ENCODE measurements around the gene PJVK.
A peak's percentile ranks its signal among the peaks of the same experiment; 100 is the strongest.

Gene PJVK

DNA sequence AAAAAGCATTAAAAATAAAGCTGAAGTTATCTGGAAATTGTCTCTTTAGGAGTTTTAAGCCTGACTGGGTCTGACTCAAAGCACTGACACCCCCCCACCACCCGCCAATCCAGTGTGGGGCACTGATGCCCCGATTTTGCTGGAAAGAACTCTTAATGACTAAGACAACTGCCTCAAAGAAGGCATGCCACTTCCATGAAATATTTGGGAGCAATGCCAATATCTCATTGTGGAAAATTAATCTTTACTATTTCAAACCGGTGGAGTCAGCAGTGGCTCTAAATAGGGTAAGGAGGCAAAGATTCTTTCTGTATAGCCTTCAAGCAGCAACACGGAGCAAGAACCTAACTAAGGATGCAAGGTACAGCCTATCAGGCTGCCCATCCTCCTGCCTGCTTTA lies 22.8 kb downstream of the PJVK start:
- peak; percentile 56 for DNase-seq (ENCODE audit: low read depth)

DNA sequence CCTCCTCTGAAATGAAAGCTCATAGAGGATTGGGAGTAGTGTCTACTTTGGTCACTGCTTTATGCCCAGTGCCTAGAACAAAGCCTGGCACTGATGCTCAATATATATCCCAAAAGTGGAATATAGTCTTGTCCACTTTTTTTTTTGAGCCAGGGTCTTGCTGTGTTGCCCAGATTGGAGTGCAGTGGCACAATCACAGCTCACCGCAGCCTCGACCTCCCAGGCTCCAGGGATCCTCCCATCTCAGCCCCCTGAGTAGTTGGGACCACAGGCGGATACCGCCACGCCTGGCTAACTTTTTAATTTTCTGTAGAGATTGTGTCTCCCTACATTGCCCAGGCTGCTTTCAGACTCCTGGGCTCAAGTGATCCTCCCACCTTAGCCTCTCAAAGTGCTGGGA lies 23.4 kb downstream of the PJVK start:
- Histone ChIP-seq H3K9me3 (ENCODE audit: control insufficient read depth, low read length) (no peaks in the 10 kb centered on the region), H3K36me3 (ENCODE audit: control insufficient read depth, insufficient read depth, low read length, severe bottlenecking) (no peaks in the 10 kb centered on the region), H3K4me3 (ENCODE audit: low read length) (no peak overlapping the region), H3K27me3 (replicated peaks; ENCODE audit: control insufficient read depth, insufficient read depth, low read length) (no peaks in the 10 kb centered on the region), H3K9ac (ENCODE audit: low read length) (no peak overlapping the region), H3K4me1 (ENCODE audit: control insufficient read depth, insufficient read depth, low read length) (peaks cover 12% of the 10 kb centered on the region)
- DNase-seq (ENCODE audit: low read depth) = no peak

More for the DNA sequence above, 22.8 kb downstream of the PJVK start:
- H3K9ac ChIP-seq (ENCODE audit: low read length) = no peak overlapping the region
- H3K4me1 ChIP-seq (ENCODE audit: control insufficient read depth, insufficient read depth, low read length) = peaks cover 7% of the 10 kb centered on the region
- H3K27me3 ChIP-seq (replicated peaks; ENCODE audit: control insufficient read depth, insufficient read depth, low read length) = no peaks in the 10 kb centered on the region
- H3K4me3 ChIP-seq (ENCODE audit: low read length) = no peak overlapping the region
- H3K36me3 ChIP-seq (ENCODE audit: control insufficient read depth, insufficient read depth, low read length, severe bottlenecking) = no peaks in the 10 kb centered on the region
- H3K9me3 ChIP-seq (ENCODE audit: control insufficient read depth, low read length) = no peaks in the 10 kb centered on the region

DNA sequence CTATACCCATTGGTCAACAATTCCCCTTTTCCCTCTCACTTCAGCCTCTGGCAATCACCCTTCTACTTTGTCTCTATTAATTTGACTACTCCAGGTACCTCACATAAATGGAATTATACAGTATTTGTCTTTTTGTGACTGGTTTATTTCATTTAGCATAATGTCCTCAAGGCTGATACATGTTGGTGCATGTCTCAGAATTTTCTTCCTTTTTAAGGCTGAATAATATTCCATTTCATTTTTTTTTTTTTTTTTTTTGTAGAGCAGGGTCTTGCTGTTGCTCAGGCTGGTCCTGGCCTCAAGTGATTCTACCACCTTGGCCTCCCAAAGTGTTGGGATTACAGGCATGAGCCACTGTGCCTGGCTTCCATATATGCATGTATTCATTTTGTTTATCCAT lies 25.3 kb downstream of the PJVK start:
- no peak overlapping the region for H3K4me3 ChIP-seq (ENCODE audit: low read length)
- H3K36me3 ChIP-seq (ENCODE audit: control insufficient read depth, insufficient read depth, low read length, severe bottlenecking) = no peaks in the 10 kb centered on the region
- no peak overlapping the region for H3K9ac ChIP-seq (ENCODE audit: low read length)
- H3K4me1 ChIP-seq (ENCODE audit: control insufficient read depth, insufficient read depth, low read length) = peaks cover 18% of the 10 kb centered on the region
- H3K9me3 ChIP-seq (ENCODE audit: control insufficient read depth, low read length) = no peaks in the 10 kb centered on the region
- no peaks in the 10 kb centered on the region for H3K27me3 ChIP-seq (replicated peaks; ENCODE audit: control insufficient read depth, insufficient read depth, low read length)
- no peak for DNase-seq (ENCODE audit: low read depth)

DNA sequence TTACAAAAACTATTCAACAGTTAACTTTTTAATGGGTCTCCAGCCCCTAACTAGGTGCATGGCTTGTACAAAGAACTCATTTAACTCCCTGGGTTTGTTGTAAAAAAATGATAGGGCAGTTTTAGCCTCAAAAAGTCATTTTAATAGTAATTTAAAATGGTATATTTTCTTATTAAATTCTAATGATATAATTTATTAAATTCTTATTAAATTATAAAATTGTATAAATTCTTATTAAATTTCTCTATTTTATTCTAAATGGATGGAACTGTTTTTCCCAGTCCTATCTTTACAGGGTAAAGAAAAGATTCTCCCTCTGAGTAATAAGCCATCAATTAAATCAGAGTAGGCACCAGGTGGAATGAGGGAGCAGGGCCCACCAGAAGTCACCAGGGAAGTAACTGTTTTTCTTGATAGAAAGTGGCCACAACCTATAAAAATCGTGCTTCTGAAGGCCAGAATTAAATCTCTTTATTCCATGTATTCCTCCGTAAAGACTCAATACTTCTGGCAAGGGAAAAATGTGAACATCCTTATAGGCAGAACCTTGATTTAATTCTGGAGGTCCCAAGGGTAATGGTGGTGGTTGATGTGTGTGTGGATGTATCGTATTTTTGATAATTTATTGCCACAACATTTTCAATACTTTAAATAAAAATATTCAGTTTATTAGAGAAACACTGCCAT lies 26.4 kb downstream of the PJVK start:
- no peak for DNase-seq (ENCODE audit: low read depth)
- Histone ChIP-seq H3K36me3 (ENCODE audit: control insufficient read depth, insufficient read depth, low read length, severe bottlenecking) (no peaks in the 10 kb centered on the region), H3K9me3 (ENCODE audit: control insufficient read depth, low read length) (no peaks in the 10 kb centered on the region), H3K9ac (ENCODE audit: low read length) (peak overlapping the region; percentile 96), H3K4me1 (ENCODE audit: control insufficient read depth, insufficient read depth, low read length) (peaks cover 29% of the 10 kb centered on the region), H3K27me3 (replicated peaks; ENCODE audit: control insufficient read depth, insufficient read depth, low read length) (no peaks in the 10 kb centered on the region), H3K4me3 (ENCODE audit: low read length) (peak overlapping the region; percentile 98)

DNA sequence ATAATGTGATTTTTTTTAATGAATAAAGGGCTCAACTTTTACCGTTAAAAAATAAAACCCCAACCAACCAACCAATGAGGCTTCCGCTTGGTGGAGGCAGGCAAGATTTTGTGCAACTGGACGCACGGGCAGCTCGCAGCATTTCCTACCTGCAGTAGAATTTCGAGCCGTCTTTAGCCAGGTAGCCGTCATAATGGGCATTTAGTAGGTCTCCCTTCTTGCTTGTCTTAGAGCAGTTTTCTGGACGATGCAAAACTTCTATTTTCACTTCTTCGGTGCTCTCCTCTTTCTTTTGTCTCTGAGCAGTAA lies 26.9 kb downstream of the PJVK start:
- Histone ChIP-seq H3K27me3 (replicated peaks; ENCODE audit: control insufficient read depth, insufficient read depth, low read length) (no peaks in the 10 kb centered on the region), H3K36me3 (ENCODE audit: control insufficient read depth, insufficient read depth, low read length, severe bottlenecking) (no peaks in the 10 kb centered on the region), H3K9me3 (ENCODE audit: control insufficient read depth, low read length) (no peaks in the 10 kb centered on the region), H3K4me1 (ENCODE audit: control insufficient read depth, insufficient read depth, low read length) (peaks cover 29% of the 10 kb centered on the region), H3K4me3 (ENCODE audit: low read length) (peak overlapping the region; percentile 98), H3K9ac (ENCODE audit: low read length) (peak overlapping the region; percentile 96)
- DNase-seq (ENCODE audit: low read depth) = peak; percentile 59

DNA sequence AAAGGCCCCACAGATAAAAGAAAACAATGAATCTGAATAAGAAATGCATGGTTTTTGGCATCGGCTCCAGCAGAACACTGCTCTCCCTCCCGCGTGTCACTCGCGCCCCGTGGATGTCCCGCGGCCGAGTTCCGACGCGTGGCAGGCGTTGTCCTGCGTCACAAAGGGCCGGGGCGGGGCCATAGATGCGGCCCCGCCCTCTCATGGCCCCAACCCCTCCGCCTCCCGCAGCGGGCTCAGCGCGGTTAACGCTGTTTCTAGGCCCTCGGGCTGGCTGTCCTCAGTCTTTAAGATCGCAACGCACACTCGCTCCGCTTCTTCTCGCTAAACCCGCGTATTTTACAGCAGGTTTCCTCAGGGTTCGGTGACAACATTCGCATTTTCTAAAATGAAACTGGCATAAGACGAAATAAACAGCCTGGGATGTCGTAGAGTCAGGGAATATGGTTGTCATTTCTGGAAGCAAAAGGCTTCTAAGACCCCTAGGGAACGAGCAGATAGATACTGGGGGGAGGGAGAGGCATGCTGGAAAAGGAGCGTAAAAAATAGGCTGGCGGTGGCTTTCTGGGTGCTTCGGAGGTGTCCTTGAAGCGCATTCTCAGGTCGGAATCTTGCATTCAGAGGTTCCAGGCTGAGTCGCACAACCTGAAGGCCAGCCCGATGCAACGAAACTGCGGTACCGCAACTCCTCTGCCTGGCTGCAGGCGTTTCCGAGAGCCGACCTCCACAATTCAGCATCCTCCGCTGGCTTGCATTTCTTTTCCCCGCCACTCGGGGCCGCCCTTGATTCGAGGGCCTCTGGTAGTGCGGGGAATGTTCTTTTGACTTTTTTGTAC lies 27.5 kb downstream of the PJVK start, which contains the start of gene FKBP7:
TSS of gene FKBP7 (minus strand) at position 162 of the 836 bp plus-strand sequence. CDS start at position 61, 101 bp downstream.
- H3K9ac ChIP-seq (ENCODE audit: low read length) = peak within 1 kb of the TSS; percentile 96
- peak; percentile 97 for DNase-seq (ENCODE audit: low read depth)
- H3K4me1 ChIP-seq (ENCODE audit: control insufficient read depth, insufficient read depth, low read length) = peaks cover 29% of the 10 kb centered on the region

DNA sequence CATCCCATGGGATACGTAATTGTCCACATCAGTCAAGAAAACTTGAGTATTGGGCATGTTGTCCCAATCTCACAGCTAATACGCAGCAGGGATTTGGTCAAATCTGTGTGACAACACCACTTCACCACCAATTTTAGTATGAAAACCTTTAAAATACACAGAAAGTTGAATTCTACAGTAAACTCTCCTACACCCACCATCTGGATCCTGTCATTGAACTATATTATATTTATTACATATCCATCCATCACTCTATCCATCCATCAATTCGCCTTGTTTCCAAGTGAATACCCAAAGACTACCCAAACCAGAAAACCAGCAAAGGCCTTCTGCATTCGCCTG lies 28.1 kb downstream of the PJVK start:
- H3K4me1 ChIP-seq (ENCODE audit: control insufficient read depth, insufficient read depth, low read length) = peaks cover 31% of the 10 kb centered on the region
- peak overlapping the region; percentile 96 for H3K9ac ChIP-seq (ENCODE audit: low read length)
- no peak for DNase-seq (ENCODE audit: low read depth)
- H3K36me3 ChIP-seq (ENCODE audit: control insufficient read depth, insufficient read depth, low read length, severe bottlenecking) = no peaks in the 10 kb centered on the region
- H3K9me3 ChIP-seq (ENCODE audit: control insufficient read depth, low read length) = no peaks in the 10 kb centered on the region
- no peaks in the 10 kb centered on the region for H3K27me3 ChIP-seq (replicated peaks; ENCODE audit: control insufficient read depth, insufficient read depth, low read length)
- H3K4me3 ChIP-seq (ENCODE audit: low read length) = peak overlapping the region; percentile 98

More for the DNA sequence above, 27.5 kb downstream of the PJVK start, which contains the start of gene FKBP7:
- peak within 1 kb of the TSS; percentile 98 for H3K4me3 ChIP-seq (ENCODE audit: low read length)
- H3K9me3 ChIP-seq (ENCODE audit: control insufficient read depth, low read length) = no peaks in the 10 kb centered on the region
- H3K36me3 ChIP-seq (ENCODE audit: control insufficient read depth, insufficient read depth, low read length, severe bottlenecking) = no peaks in the 10 kb centered on the region
- no peaks in the 10 kb centered on the region for H3K27me3 ChIP-seq (replicated peaks; ENCODE audit: control insufficient read depth, insufficient read depth, low read length)

DNA sequence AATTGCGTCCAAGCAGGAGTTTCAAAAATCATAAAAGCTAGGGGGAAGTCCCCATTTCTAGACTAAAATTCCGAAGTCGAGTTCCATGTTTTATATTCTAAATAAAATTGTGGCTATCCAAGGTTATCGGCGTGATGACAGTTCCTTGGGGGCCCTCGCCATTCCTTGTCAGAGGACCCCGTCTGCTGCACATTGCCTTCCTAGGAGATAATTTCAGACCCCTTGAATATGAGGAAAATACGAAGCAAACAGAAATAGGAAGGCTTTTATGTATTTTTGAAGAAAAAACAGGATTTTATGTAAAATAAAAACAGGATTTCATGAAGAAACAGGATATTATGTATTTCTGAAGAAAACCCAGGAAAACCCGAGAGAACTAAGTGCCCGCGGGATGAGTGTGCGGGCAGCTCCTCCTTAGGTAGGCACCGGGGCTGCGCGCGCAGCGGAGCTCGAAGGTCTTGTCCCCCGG lies 28.6 kb downstream of the PJVK start:
- H3K4me1 ChIP-seq (ENCODE audit: control insufficient read depth, insufficient read depth, low read length) = peaks cover 37% of the 10 kb centered on the region
- no peaks in the 10 kb centered on the region for H3K36me3 ChIP-seq (ENCODE audit: control insufficient read depth, insufficient read depth, low read length, severe bottlenecking)
- no peaks in the 10 kb centered on the region for H3K9me3 ChIP-seq (ENCODE audit: control insufficient read depth, low read length)
- H3K27me3 ChIP-seq (replicated peaks; ENCODE audit: control insufficient read depth, insufficient read depth, low read length) = no peaks in the 10 kb centered on the region
- H3K4me3 ChIP-seq (ENCODE audit: low read length) = peak overlapping the region; percentile 98
- peak overlapping the region; percentile 96 for H3K9ac ChIP-seq (ENCODE audit: low read length)
- DNase-seq (ENCODE audit: low read depth) = peak; percentile 11

DNA sequence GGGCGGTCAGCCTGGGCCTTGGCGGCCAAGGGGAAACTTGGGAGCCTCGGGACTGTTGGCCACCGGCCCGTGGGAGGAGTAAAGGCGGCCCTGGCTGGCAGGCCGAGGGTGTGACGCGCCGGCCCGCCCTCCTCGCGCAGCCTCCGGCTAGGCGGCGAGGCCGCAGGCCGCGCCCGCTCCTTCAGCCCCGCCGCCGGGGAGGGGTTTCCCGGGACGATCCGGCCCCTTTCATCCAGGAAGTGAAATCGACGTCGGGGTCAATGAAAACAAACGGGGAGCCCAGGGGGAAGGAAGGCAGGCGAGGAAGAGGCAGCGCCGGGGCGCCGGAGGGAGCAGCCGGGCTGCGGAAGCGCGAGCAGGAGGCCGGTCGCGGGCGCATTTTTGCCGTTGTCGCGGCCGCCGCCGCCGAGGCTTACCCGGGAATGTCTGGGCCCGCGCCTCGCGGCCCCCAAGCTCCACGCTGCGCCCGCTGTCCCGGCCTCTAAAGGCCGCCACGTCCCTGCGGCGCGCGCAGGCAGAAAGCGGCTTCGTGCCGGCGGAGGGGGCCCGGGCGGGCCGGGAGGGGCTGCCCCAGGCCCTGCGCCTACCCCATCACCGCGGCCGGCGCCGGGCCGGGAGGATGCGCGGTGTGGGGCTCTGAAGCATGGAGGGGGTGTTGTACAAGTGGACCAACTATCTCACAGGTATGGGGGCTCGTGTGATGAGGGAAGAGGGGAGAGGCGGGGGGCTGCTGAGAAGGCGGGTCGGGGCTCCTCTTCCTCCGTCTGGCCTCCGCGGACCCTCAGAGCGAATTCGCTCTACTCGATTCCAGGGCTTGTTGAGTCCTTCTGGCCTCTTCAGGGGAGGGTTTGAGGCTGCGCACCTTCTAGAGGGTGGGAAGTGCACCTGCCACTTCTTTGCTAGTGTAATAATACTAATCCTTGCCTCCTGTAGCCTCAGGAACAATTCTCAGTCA lies 29.3 kb downstream of the PJVK start, which contains the start of gene PLEKHA3:
TSS of gene PLEKHA3 (plus strand) at position 231 of the 955 bp plus-strand sequence. CDS start at position 644, 413 bp downstream.
- H3K9ac ChIP-seq (ENCODE audit: low read length) = peak within 1 kb of the TSS; percentile 96
- H3K36me3 ChIP-seq (ENCODE audit: control insufficient read depth, insufficient read depth, low read length, severe bottlenecking) = no peaks in the 10 kb centered on the region
- no peaks in the 10 kb centered on the region for H3K9me3 ChIP-seq (ENCODE audit: control insufficient read depth, low read length)
- H3K27me3 ChIP-seq (replicated peaks; ENCODE audit: control insufficient read depth, insufficient read depth, low read length) = no peaks in the 10 kb centered on the region
- peaks cover 42% of the 10 kb centered on the region for H3K4me1 ChIP-seq (ENCODE audit: control insufficient read depth, insufficient read depth, low read length)
- DNase-seq (ENCODE audit: low read depth) = peak; percentile 99
- H3K4me3 ChIP-seq (ENCODE audit: low read length) = peak within 1 kb of the TSS; percentile 98

DNA sequence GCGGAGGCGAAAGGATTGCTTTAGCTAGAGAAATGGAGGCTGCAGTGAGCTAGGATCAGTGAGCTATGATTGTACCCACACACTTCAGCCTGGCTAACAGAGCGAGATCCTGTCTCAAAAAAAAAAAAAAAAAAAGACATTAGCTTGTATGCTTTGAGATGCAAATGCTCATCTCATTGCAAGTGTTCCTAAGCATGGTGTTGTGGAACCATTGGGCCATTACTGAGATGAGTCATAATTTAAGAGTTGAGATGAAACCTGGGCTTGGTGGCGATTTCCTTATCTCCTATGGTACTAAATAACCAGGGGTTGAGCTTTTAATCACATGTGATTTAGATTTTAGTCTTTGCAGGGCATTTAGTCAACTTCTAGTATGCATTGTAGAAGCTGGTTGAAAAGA lies 31.3 kb downstream of the PJVK start:
- H3K9ac ChIP-seq (ENCODE audit: low read length) = no peak overlapping the region
- H3K27me3 ChIP-seq (replicated peaks; ENCODE audit: control insufficient read depth, insufficient read depth, low read length) = no peaks in the 10 kb centered on the region
- DNase-seq (ENCODE audit: low read depth) = peak; percentile 19
- peak overlapping the region; percentile 98 for H3K4me3 ChIP-seq (ENCODE audit: low read length)
- peaks cover 45% of the 10 kb centered on the region for H3K4me1 ChIP-seq (ENCODE audit: control insufficient read depth, insufficient read depth, low read length)
- H3K9me3 ChIP-seq (ENCODE audit: control insufficient read depth, low read length) = no peaks in the 10 kb centered on the region
- H3K36me3 ChIP-seq (ENCODE audit: control insufficient read depth, insufficient read depth, low read length, severe bottlenecking) = no peaks in the 10 kb centered on the region
